KMS-11 (cell line): Measurements from ENCODE around the gene ZBTB20.

Experiments
- H2AFZ ChIP-seq: fragments of 200-600 bp; sonication (generic); 2 replicates; pipeline ENCODE4 v1.6.1; 2016; ENCODE audit warnings: antibody characterized with exemption, mixed run types, low read depth
- H3K27ac ChIP-seq: fragments of 200-600 bp; sonication (generic); 2 replicates; pipeline ENCODE4 v1.6.1; 2016; ENCODE audit warnings: mild to moderate bottlenecking, mixed run types
- H3K27me3 ChIP-seq: fragments of 200-600 bp; sonication (generic); 2 replicates; pipeline ENCODE4 v1.6.1; 2017; ENCODE audit warnings: mild to moderate bottlenecking, low read depth, mixed run types, moderate library complexity; ENCODE audit not compliant: insufficient read depth
- H3K36me3 ChIP-seq: fragments of 200-600 bp; sonication (generic); 2 replicates; pipeline ENCODE4 v1.6.1; 2017; ENCODE audit warnings: mild to moderate bottlenecking, mixed run types; ENCODE audit not compliant: insufficient read depth
- H3K4me1 ChIP-seq: fragments of 200-600 bp; sonication (generic); 2 replicates; pipeline ENCODE4 v1.6.1; 2016; ENCODE audit warnings: mild to moderate bottlenecking, low read depth, mixed run types; ENCODE audit not compliant: poor library complexity, severe bottlenecking
- H3K4me2 ChIP-seq: fragments of 200-600 bp; sonication (generic); 2 replicates; pipeline ENCODE4 v1.7.0; 2016; ENCODE audit warnings: mild to moderate bottlenecking, mixed run types
- H3K4me3 ChIP-seq: fragments of 200-600 bp; sonication (generic); IDR thresholded peaks from 2 replicates; pipeline ENCODE4 v1.6.1; 2017; ENCODE audit warnings: low read depth, low read length, mixed read lengths; ENCODE audit not compliant: insufficient read depth
- H3K79me2 ChIP-seq: fragments of 200-600 bp; sonication (generic); 2 replicates; pipeline ENCODE4 v1.6.1; 2016; ENCODE audit warnings: low read depth, mixed run types; ENCODE audit not compliant: insufficient read depth
- H3K9ac ChIP-seq: fragments of 200-600 bp; sonication (generic); 2 replicates; pipeline ENCODE4 v1.6.1; 2016; ENCODE audit warnings: mild to moderate bottlenecking, mixed run types
- H4K20me1 ChIP-seq: fragments of 200-600 bp; sonication (generic); 2 replicates; pipeline ENCODE4 v1.6.1; 2016; ENCODE audit warnings: mild to moderate bottlenecking, mixed run types; ENCODE audit not compliant: insufficient read depth
- CTCF ChIP-seq: fragments of 200-600 bp; sonication (generic); conservative IDR thresholded peaks from 2 replicates; pipeline ENCODE4 v1.6.1; 2017; ENCODE audit warnings: low read depth, mild to moderate bottlenecking, antibody characterized with exemption, low read length, moderate library complexity, mixed read lengths

Gene ZBTB20

GRCh38 chr3:114760679-114761078 is 386.4 kb downstream of the ZBTB20 start:
- Histone ChIP-seq H3K4me2 (no peak overlapping the region), H3K4me3 (no peak overlapping the region), H3K9ac (no peak overlapping the region), H3K36me3 (no peaks in the 10 kb centered on the region), H3K27ac (no peak overlapping the region), H2AFZ (no peak overlapping the region), H4K20me1 (no peaks in the 10 kb centered on the region), H3K79me2 (no peaks in the 10 kb centered on the region), H3K4me1 (no peaks in the 10 kb centered on the region), H3K27me3 (no peaks in the 10 kb centered on the region)
- TF ChIP-seq CTCF, result no peak

- no peak overlapping the region for H3K27ac ChIP-seq
- no peaks in the 10 kb centered on the region for H3K4me1 ChIP-seq
- no peak for TF ChIP-seq CTCF
- no peaks in the 10 kb centered on the region for H3K36me3 ChIP-seq
- no peaks in the 10 kb centered on the region for H3K79me2 ChIP-seq
- no peak overlapping the region for H3K4me3 ChIP-seq
- no peak overlapping the region for H2AFZ ChIP-seq
- H3K27me3 ChIP-seq, result no peaks in the 10 kb centered on the region
- no peaks in the 10 kb centered on the region for H4K20me1 ChIP-seq
- no peak overlapping the region for H3K4me2 ChIP-seq
- H3K9ac ChIP-seq, result no peak overlapping the region
These were observed 388.0 kb downstream of the ZBTB20 start for GRCh38 chr3:114758831-114759699.

GRCh38 chr3:114756506-114757279 is 390.4 kb downstream of the ZBTB20 start:
- Histone ChIP-seq H2AFZ (no peak overlapping the region), H3K9ac (no peak overlapping the region), H3K4me1 (no peaks in the 10 kb centered on the region), H3K27me3 (no peaks in the 10 kb centered on the region), H3K27ac (no peak overlapping the region), H3K4me2 (no peak overlapping the region), H3K36me3 (no peaks in the 10 kb centered on the region), H4K20me1 (no peaks in the 10 kb centered on the region), H3K79me2 (no peaks in the 10 kb centered on the region), H3K4me3 (no peak overlapping the region)
- TF ChIP-seq CTCF, result no peak

GRCh38 chr3:114746502-114746901 is 400.6 kb downstream of the ZBTB20 start:
- Histone ChIP-seq H3K4me2 (peak overlapping the region; percentile 44), H3K4me1 (peaks cover 4% of the 10 kb centered on the region), H3K36me3 (no peaks in the 10 kb centered on the region), H3K79me2 (no peaks in the 10 kb centered on the region), H4K20me1 (no peaks in the 10 kb centered on the region), H3K4me3 (no peak overlapping the region), H3K27ac (peak overlapping the region; percentile 2; the same call in 1 of the 2 replicates), H3K9ac (peak overlapping the region; percentile 21; the same call in 1 of the 2 replicates), H3K27me3 (no peaks in the 10 kb centered on the region), H2AFZ (peak overlapping the region; percentile 59; the same call in 1 of the 2 replicates)
- no peak for TF ChIP-seq CTCF
